Measurements from ENCODE around the gene METTL18.
"Not testable (repeated sequence)": the region's sequence is repeated elsewhere in the genome, so short reads cannot be mapped to it uniquely, and the experiment has no call there.

METTL18 gene

DNA sequence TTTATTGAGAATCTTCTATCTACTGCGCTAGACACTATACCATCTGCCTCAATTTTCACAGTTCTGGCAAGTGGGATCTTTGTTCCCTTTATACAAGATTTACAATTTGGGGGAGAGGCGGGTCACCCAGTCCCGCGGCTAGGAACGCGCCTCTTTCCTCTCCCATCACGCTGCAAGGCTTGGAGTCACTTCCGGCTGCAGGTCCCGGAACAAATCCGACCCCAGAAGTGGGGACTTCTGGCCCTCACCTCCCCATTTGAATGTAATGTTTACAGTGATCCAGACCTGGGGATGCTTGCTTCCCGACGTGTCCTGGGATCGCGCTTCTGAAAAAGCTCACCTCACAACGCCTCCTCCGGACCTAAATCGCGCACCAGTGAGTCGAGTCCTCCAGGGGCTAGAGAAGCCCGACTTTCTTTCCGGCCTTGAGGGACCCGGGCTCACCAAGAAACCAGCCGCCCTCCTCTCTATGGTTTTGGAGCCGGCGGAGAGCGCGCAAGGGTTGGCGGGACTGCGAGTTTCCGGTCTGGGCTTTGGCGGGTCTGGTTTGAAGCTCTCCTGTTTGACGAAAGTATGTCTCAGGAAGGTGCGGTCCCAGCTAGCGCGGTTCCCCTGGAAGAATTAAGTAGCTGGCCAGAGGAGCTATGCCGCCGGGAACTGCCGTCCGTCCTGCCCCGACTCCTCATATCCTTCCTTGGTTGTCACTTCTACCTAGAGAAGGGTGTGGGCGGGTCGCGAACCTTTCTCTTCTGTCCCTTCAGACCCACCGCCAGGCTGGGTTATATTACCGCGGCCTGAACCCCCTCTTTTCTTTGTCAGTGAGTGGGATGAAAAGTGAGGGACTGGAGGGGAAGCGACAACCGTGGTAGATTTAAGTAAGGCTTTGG, at the start of gene METTL18:
Gene METTL18 (minus strand): TSS at position 378 of the 887 bp plus-strand sequence. CDS start 1,212 bp downstream, outside the sequence.
- peak; percentile 88 to 94 for DNase-seq

DNA sequence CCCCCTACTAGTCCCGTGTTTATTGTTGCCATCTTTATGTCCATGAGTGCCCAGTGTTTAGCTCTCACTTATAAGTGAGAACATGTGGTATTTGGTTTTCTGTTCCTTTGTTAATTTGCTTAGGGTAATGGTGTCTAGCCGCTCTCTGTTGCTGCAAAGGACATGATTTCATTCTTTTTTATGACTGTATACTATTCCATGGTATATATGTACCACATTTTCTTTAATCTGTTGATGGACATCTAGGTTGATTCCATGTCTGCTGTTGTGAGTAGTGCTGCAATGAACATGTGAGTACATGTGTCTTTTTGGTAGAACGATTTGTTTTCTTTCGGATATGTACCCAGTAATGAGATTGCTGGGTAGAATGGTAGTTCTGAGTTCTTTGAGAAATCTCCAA, 44.2 kb upstream of the METTL18 start:
- no peak for DNase-seq

DNA sequence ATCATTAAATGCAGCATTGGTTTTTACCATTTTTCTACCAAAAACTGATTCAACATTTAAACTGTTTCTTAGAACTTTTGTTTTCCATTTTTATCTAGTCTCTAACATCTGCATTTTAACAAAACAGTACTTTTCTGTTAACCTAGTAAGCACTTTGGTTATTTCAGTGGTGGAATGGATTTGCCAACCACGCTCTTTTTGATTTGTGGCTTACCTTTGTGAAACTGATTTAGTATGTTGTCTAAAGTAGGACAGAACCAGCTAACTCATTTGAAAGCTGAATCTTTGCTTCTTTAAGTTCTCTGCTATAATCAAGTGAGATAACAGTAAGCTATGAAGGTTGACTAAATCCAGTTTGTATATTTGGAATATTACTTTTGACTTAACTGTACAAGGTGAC, 41.5 kb upstream of the METTL18 start:
- no peak for DNase-seq

DNA sequence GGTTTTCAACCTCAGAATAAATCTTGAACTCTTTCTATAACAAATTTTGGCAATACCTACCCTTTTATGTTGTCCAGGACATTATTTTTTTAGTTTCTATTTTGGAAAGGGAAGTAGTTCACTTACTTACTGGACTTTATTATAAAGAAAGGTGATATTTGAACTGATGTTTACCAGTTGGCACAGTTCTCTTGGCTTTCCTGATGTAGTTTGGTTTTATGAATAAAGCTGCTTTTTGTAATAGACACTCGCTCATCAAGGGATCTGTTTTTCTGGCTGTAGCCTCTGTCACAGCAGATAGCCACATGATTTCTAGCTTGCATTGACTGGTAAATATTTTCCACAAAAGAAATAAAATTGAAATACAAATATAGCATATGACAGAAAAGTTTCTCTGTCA, 40.9 kb upstream of the METTL18 start:
- DNase-seq, result no peak

DNA sequence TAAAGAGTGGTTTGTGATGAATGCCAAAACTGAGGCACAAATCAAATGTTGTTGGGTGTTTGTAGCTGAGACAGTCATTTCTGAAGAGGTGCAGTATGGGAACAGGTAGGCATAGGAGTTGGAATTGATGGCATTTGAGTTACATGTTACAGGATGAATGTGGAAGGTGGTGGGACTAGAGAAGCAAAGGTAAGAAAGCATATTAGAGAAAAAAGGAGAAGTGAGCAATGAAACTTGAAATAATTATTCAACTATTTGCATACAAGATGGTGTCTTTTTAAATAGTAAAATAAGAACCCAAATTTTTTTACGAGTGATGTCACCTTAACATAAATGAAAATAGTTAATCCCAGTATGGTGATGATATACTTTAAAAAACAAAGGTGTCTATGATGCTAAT, 40.2 kb upstream of the METTL18 start:
- no peak for DNase-seq

DNA sequence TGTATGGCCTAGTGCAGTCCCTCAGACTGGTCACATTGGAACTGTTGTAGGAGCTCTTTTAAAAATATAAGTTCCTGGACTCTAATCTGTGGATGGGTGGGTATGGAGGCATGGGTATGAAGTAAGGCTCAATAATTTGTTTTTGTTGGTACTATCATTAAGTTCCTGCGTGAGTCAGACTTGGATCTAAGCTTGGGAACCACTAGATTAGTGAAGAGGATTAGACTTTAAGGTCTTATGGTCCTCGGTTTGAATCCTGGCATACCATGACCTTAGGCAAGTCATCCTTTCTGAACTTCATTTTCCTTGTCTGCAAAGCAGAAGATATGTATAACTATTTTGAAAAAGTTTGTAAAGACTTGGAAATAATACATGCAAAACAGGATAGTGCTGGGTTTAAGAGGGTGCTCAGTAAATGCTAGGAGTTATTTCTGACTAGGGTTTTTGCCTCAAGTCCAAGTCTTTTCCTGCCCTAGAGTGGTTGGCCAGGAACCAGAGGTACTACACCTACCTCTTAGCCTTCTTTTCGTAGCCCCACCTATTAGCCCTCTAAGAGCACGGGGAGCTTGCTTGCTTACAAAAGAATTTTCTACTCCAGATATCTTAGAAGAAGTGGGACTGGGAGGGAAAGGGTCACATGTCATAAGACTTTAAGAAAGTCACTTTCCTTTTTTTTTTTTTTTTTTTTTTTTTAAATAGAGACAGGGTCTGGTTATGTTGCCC, 38.6 kb upstream of the METTL18 start:
- no peak for DNase-seq

DNA sequence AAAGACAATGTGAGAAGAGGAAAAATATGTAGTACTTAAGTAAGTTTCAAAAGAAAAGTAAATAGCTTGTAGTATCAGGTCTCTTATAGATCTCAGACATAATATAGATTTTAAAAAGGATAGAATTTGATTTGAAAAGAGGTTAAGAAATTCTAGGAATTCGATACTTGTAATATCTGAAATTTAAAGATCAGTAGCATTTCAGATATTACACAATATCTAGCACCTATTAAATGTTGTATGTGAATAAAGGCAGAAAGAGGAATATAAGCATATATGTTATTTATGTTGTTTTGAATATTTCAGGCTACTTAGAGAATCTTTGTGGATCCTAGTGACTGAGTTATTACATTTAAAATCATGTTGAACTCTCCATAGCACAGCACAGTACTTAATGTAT, 35.0 kb upstream of the METTL18 start:
- no peak for DNase-seq

DNA sequence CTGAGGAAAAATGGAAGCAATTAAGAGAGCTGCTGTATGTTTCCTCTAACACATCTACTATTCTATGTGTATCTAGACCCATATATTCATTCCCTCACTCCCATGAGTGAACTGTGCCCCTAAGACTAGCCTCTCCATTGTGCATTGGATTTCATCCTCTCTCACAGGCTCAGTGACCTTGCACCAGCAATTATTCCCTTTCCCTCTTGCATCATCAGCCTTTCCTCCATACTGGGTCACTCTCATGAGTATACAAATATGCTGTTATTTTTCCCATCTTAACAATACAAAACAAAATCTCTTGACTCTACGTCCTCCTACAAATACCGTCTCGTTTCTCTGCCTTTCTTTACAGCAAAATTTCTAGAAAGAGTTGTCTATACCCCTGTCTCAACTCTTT, 29.4 kb upstream of the METTL18 start:
- DNase-seq, result no peak

DNA sequence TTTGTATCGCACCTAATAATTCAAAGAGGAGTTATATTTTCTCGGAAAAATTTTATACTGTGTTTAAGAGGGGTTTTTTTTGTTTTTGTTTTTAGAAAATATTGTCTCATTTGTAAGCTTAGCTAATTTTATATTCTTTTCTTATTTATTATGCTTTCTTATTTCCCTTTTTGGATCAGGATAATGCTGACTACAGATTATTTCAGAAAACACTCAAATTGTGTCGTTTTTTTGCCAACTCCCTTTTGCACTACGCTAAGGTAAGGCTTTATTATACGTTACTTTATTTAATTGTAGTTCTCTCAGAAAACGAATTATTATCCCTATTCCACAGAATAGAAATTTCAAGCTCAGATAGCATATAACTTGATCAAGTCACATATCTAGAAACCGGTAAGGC, 26.8 kb upstream of the METTL18 start:
- DNase-seq, result no peak

DNA sequence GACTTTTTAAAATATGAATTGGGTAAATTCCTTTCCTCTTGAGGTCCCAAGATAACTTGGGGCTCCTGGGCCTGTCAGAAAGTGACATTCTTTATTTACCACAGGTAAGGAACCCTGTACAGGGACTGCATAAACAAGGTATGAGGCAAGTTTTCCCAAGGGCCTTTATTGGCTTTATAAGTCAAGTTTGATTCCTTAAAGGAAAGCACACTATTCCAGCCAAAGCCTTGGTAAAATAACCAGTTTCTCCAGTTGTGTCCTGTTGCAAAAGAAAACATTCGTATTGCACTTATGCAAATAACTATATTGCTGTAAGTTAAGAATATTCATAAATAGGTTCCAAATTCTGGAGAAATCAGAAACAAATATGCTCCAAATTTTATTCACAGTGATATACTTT, 21.9 kb upstream of the METTL18 start:
- no peak for DNase-seq

DNA sequence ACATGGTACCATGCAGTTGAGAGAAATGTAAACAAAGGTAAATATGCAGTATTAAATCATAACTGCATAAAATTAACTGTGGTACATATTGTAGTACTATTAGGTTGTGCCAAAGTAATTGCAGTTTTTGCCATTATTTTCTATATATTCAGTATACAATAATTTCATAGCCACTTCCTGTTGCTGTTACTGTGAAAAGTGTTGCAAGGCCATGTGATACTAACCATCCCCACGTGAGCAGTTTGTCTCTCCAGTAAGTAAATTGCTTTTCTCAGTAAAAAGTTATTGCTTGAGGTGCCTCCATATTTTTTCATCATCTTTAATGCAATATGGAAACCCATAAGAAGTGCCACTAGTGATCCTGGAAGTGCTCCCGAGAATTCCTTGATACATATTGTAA, 19.6 kb upstream of the METTL18 start:
- no peak for DNase-seq

DNA sequence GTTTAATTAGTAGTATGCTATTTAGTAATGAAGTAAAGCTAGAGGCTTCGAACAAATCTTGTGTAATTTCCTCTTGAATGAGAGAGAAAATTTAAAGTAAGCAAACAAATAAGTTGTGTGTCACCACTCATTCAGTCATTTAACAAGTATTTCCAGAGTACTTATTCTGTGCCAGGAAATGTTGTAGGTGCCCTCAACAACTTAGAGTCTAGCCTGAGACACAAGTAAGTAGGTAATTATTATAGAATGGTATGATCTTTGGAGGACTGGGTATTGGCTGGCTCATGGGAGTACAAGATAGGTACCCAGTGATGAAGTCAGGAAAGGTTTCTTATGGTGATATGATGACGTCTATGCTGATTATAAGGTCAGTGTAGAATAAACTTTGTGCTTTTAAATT, 17.4 kb upstream of the METTL18 start:
- DNase-seq, result no peak

DNA sequence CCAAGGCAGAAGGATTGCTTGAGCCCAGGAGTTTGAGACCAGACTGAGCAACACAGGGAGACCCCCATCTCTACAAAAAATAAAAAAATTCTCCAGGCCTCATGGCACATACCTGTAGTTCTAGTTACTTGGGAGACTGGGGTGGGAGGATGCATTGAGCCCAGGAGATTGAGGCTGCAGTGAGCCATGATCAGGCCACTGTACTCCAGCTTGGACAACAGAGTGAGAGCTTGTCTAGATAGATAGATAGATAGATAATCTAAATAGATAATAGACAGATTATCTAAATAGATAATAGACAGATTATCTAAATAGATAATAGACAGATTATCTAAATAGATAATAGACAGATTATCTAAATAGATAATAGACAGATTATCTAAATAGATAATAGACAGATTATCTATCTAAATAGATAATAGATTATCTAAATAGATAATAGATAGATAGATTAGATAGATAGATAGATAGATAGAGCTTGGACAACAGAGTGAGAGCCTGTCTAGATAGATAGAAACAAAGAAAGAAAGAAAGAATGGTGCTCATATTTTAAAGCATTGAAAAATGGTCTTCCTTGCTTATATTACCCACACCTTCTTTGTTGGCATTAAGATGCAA, 16.8 kb upstream of the METTL18 start:
- DNase-seq, result not testable (repeated sequence)

DNA sequence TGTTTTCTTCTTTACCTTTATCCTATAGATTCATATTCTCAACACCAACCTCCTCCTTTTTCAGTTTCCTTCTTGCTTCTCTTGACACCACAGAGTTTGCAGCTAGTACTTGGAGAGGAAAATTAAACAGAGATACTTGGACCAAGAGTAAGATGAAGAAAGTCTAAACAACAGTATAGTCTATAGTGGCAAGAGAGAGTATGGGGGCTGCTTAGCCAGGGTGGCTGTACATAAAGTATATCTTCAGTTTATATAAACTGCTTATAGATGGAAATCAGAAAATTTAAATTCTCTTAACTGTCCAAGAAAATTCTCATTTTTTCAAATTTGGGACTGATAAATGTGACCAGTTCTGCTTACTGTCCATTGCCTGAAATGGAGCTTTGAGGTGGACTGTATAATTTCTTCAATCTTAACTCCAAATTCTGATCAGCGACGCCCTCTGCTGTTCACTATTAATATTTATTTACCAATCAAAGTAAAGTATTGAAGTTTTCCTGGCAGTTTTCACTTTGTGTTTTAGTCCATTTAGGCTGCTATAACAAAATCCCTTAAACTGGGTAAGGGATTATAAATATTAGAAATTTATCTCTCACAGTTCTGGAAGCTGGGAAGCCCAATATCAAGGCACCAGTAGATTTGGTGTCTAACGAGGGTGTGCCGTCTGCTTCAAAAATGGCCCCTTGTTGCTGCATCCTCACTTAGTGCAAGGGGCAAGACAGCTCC, 14.8 kb upstream of the METTL18 start:
- peak in 1 of 2 experiments; percentile 2 for DNase-seq

DNA sequence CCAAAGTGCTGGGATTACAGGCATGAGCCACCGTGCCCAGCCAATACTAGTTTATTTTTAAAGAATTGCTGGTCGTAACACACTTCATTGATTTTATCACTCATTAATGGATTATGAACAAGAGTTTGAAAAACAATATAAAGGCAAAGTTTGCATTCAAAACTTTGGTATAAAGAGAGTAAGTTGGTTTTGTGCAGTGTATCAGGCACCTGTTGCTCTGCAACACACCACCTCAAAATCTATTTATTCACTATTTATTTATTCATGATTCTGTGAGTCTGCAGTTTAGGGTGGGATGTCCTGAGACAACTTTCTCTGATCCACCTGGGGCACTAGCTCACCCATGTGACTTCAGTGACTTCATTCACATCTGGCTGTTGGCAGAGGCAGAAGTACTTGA, 10.2 kb upstream of the METTL18 start:
- DNase-seq, result no peak

DNA sequence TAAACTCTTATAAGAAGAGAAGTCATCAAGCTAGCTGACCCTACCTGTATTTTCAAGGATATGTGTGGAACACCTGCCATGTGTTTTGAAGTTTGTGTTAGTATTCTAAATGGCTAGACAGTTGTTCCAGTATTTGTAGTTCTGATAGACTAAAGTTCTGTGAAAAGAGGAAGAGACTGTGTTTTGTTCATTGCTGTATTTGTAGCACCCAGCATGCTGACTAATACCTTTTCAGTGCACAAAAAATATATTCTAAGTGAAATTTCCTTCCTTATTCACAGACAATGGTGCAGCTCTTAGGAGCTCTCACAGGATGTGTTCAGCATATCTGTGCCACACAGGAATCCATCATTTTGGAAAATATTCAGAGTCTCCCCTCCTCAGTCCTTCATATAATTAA, 8.2 kb upstream of the METTL18 start:
- DNase-seq, result no peak

DNA sequence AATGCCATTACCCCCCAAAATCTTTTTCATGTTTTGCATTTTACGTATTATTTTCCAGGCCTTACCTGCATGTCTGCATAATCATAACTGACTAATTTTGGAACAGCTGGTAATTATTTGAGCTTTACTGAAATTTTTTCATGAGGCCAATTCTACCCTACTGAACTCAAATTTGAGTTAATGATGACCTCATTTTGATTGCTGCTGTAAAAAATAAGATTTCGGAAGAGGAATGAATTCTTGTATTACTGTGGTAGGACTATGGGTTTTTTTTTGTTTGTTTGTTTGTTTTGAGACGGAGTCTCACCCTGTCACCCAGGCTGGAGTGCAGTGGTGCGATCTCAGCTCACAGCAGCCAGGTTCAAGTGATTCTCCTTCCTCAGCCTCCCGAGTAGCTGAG, 2.6 kb upstream of the METTL18 start:
- no peak for DNase-seq

DNA sequence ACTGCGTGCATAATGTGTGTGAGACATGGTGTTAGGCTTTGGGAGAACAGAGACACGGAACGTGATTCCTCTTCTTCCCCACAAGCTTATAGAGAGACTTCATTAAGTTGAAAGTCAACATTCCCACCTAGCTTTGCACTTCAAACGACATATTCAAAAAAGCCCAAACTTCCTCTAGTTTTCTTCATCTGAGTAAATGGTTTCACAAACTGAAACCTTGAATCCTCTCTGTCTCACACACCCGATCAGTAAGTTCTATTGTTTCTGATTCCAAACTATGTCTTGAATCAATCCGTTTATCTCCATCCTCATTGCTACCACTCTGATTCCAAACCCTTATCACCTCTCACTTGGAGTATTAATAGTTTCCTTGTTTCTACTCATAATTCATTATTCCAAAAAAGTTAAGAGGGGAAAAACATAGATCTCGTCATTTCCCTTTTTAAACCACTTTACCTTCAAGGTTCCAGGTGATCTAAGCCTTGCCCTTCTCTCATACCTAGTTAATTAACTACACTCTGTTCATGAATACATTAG, 1.6 kb upstream of the METTL18 start:
- no peak for DNase-seq

DNA sequence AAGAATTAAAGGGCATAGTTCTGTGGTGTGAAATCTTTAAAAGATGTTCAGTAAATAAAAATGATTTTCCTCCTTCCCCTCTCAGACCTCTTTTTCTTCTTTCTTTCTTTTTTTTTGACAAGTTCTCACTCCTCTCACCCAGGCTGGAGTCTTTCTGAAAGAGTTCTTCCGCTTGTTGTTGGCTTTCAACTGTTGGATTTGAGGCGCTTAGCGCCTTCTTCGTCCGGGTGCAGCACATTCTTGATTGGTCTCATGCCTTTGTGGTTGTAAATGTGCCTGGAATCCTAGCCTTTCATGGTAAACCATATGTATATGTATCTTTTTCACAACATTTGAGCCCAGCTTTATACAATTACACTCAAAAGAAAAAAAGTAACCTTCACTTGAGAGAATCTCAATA, 980 bp upstream of the METTL18 start:
- no peak for DNase-seq

DNA sequence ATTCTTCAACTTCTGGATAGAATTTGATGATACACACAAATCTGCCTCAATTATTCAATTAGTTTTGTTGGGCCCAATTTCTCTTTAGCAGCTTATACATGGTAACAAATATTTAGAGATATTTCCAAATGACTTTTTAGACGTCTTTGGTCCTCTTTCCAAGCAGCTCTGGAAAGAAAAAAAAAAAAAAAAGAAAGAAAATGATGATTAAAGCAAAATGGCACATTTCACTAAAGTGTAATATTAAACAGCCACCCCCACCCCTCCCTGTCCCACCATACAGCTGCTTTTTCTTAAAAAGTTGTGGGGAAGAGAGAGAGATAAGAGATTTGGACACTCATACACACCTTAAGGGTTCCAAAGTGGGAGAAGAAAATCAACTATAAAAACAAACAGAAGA, 977 bp downstream of the METTL18 start:
- no peak for DNase-seq

DNA sequence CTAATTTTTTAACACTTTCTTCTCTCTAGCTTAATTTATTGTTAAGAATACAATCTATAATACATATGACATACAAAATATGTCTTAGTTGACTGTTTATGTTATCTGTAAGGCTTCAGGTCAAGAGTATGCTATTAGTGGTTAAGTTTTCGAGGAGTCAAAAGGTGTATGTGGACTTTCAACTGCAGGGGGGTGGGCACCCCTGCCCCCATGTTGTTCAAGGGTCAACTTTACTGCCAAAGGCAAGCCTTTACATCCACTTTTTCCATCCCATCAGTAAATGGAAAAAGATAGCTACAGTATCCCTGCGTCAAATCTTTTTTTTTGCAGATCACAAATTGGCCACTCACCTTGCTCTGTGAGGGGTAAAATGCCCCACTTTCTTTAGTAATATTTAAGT, 6.3 kb downstream of the METTL18 start:
- no peak for DNase-seq

DNA sequence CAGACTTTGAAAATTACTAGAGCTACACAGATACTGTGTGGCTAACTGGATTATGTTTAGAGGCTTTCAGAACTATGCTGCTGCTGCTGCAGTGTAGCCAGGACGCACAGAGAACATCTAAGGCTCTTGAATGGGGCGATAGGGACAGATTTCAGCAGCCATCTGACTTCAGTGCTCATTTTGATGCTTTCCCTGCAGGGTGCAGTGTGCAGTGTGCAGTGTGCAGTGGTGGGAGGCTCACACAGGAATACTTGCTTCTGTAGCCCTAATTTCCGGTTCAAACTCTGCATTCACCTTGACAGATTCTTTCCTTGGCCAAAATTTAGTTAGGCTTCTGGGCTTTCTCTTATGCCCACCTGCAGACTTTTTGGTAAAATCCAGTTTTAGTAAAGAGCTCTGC, 7.7 kb downstream of the METTL18 start:
- DNase-seq, result no peak

DNA sequence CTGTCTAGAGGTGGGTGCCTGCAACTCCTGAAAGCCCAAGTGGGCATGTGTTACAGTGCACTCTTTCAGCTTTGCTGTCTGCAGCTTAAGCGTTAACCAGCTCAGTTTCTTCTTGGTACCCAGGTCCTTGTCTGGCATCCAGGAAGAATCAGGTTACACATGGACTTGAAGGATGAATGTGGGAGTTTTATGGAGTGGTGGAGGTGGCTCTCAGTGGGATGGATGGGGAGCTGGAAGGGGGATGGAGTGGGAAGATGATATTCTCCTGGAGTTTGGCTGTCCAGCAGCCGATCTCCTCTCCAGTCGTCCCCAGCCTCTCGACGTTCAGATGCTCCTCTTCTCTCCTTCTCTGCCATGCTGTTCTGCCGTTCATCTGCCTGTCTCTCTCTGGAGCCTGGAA, 9.4 kb downstream of the METTL18 start:
- no peak for DNase-seq
